Brain microvascular endothelial cell (primary cell): ENCODE data around the gene CPEB1.
A peak's percentile ranks its signal among the peaks of the same experiment; 100 is the strongest.

ENCODE experiments used
- DNase-seq: peaks from one replicate; pipeline ENCODE4 v3.0.0-alpha.2; 2020
- H3K27ac ChIP-seq: fragments of 250-450 bp; sonication (Bioruptor Pico); 2 replicates; pipeline ENCODE4 v1.5.1; 2020; ENCODE audit warnings: mild to moderate bottlenecking, moderate library complexity
- H3K27me3 ChIP-seq: fragments of 250-450 bp; sonication (Bioruptor Pico); replicated peaks from 2 replicates; pipeline ENCODE4 v1.5.1; 2020; ENCODE audit warnings: mild to moderate bottlenecking
- H3K36me3 ChIP-seq: fragments of 250-450 bp; sonication (Bioruptor Pico); replicated peaks from 2 replicates; pipeline ENCODE4 v1.5.1; 2020; ENCODE audit warnings: mild to moderate bottlenecking
- H3K4me3 ChIP-seq: 2 replicates; pipeline ENCODE4 v1.5.1; 2011; ENCODE audit warnings: low read depth, mild to moderate bottlenecking, control low read depth, low read length, moderate library complexity
- CTCF ChIP-seq: IDR thresholded peaks from 2 replicates; pipeline ENCODE4 v1.5.1; 2011; ENCODE audit warnings: low read depth, mild to moderate bottlenecking, moderate library complexity, low read length, control low read depth, inconsistent platforms; ENCODE audit errors: missing control alignments
- in situ Hi-C: cut with HindIII; loops from 2 replicates; pipeline ENCODE4 v1.10.0; 2017; ENCODE audit warnings: low sequenced_read_pairs, low pct_ligation_motif_present

Gene CPEB1

GRCh38 chr15:82575335-82575734, 71.8 kb downstream of the CPEB1 start:
- H3K27me3 ChIP-seq, result no peaks in the 10 kb centered on the region
- no peaks in the 10 kb centered on the region for H3K36me3 ChIP-seq
- in situ Hi-C loops, result no loop called here
- no peak overlapping the region for H3K4me3 ChIP-seq
- H3K27ac ChIP-seq, result no peak overlapping the region
- no peak for DNase-seq
- TF ChIP-seq CTCF, result no peak

- no peak for DNase-seq
- H3K27ac ChIP-seq, result no peak overlapping the region
- H3K4me3 ChIP-seq, result no peak overlapping the region
- in situ Hi-C loops, result no loop called here
- no peaks in the 10 kb centered on the region for H3K36me3 ChIP-seq
- TF ChIP-seq CTCF, result no peak
- H3K27me3 ChIP-seq, result no peaks in the 10 kb centered on the region
Measured at GRCh38 chr15:82572986-82573385, 74.2 kb downstream of the CPEB1 start.

- in situ Hi-C loops, result no loop called here
- no peak for DNase-seq
- no peak for TF ChIP-seq CTCF
- no peak overlapping the region for H3K27ac ChIP-seq
- H3K36me3 ChIP-seq, result no peaks in the 10 kb centered on the region
- no peaks in the 10 kb centered on the region for H3K27me3 ChIP-seq
- H3K4me3 ChIP-seq, result no peak overlapping the region
Measured at GRCh38 chr15:82572311-82572710, 74.9 kb downstream of the CPEB1 start.

DNA sequence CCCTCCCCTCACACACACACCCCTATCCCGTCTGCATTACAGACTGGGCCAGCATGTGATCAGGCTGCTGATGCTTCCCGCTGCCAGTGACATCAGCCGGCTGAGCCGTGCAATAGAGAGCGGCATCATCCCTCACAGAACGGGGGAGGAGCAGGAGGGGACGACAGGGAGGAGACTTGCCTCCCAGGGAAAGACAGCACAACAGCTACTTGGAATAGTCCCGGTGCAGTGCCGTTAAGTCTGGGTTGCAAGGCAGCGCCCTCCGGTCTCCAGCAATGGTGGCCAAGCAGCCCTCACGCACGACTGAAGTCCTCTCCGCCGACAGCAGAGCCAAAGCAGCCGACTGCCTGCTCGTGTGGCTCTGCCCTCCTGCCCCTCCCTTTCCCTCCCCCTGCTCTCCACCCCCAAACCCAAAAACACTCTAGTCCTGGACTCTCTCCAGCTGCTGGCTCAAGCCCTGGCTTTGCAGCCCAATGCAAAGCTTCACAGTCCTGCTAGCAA, 75.4 kb downstream of the CPEB1 start:
- peak overlapping the region; percentile 47 for H3K4me3 ChIP-seq
- TF ChIP-seq CTCF, result no peak
- in situ Hi-C loops, result no loop called here
- DNase-seq, result peak; percentile 47
- H3K27ac ChIP-seq, result no peak overlapping the region
- H3K36me3 ChIP-seq, result no peaks in the 10 kb centered on the region
- H3K27me3 ChIP-seq, result no peaks in the 10 kb centered on the region

- Histone ChIP-seq H3K36me3 (no peaks in the 10 kb centered on the region), H3K4me3 (no peak overlapping the region), H3K27ac (no peak overlapping the region), H3K27me3 (no peaks in the 10 kb centered on the region)
- no peak for DNase-seq
- in situ Hi-C loops, result no loop called here
- no peak for TF ChIP-seq CTCF
Measured at GRCh38 chr15:82570721-82571508, 76.2 kb downstream of the CPEB1 start.

DNA sequence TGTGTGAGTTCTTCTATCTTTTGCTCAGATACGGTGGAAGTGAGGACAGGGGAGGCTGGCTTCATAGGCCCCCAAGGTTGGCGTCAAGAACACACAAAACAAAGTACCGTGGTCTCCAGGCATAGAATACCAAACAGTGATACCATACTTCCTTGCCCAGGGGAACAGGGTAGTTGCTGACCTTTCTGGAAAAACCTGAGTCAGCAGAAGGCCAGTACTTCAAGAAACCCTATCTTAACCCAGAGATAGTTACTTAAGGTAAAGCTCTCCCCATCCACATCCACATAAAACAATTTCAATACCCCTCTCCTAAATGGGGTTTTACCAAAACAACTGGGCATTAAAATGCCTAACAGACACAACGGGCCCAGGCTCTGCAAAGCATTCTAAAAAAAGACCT, 77.3 kb downstream of the CPEB1 start:
- no peak for TF ChIP-seq CTCF
- no peak for DNase-seq
- Histone ChIP-seq H3K27me3 (no peaks in the 10 kb centered on the region), H3K27ac (no peak overlapping the region), H3K4me3 (no peak overlapping the region), H3K36me3 (no peaks in the 10 kb centered on the region)
- in situ Hi-C loops, result no loop called here
